Trophoblast cell (in vitro differentiated cells and primary cell): ENCODE measurements around the gene LLGL2.

Experiments used
- DNase-seq, 2 donors: peaks; one replicate each; pipeline ENCODE4 v3.0.0-alpha.2; 2016
- H2AFZ ChIP-seq: 2 replicates; pipeline ENCODE4 v1.6.1; 2013; ENCODE audit warnings: low read length, moderate library complexity, mild to moderate bottlenecking; ENCODE audit not compliant: insufficient read depth, poor library complexity
- H2AK5ac ChIP-seq: 2 replicates; pipeline ENCODE4 v1.6.1; 2013; ENCODE audit warnings: mild to moderate bottlenecking, low read length
- H2BK120ac ChIP-seq: 2 replicates; pipeline ENCODE4 v1.6.1; 2013; ENCODE audit warnings: low read length, mild to moderate bottlenecking, moderate library complexity; ENCODE audit not compliant: insufficient read depth, poor library complexity
- H2BK12ac ChIP-seq: 2 replicates; pipeline ENCODE4 v1.6.1; 2013; ENCODE audit warnings: mild to moderate bottlenecking, low read length, moderate library complexity
- H2BK5ac ChIP-seq: 2 replicates; pipeline ENCODE4 v1.6.1; 2013; ENCODE audit warnings: low read length, low read depth, moderate library complexity, mild to moderate bottlenecking; ENCODE audit not compliant: poor library complexity
- H3K14ac ChIP-seq: 2 replicates; pipeline ENCODE4 v1.6.1; 2013; ENCODE audit warnings: mild to moderate bottlenecking, low read length
- H3K18ac ChIP-seq: 2 replicates; pipeline ENCODE4 v1.6.1; 2013; ENCODE audit warnings: mild to moderate bottlenecking, low read length
- H3K23ac ChIP-seq: 2 replicates; pipeline ENCODE4 v1.6.1; 2013; ENCODE audit warnings: low read length
- H3K27ac ChIP-seq: 2 replicates; pipeline ENCODE4 v1.5.1; 2013; ENCODE audit warnings: low read depth, mild to moderate bottlenecking, inconsistent platforms, low read length, moderate library complexity
- H3K27me3 ChIP-seq: 2 replicates; pipeline ENCODE4 v1.6.1; 2013; ENCODE audit warnings: inconsistent platforms, mild to moderate bottlenecking, low read length, moderate library complexity; ENCODE audit not compliant: insufficient read depth
- H3K36me3 ChIP-seq, 2 experiments: 1 replicate in 1 of 2; 2 replicates in 1 of 2; pipeline ENCODE4 v1.6.1; 2013; ENCODE audit warnings: low read length in 2 of 2, mild to moderate bottlenecking in 2 of 2, moderate library complexity in 1 of 2; ENCODE audit not compliant: insufficient read depth in 2 of 2, control insufficient read depth in 1 of 2
- H3K4ac ChIP-seq: 2 replicates; pipeline ENCODE4 v1.6.1; 2013; ENCODE audit warnings: low read depth, mild to moderate bottlenecking, low read length, moderate library complexity
- H3K4me1 ChIP-seq, 2 experiments: 1 replicate in 1 of 2; 2 replicates in 1 of 2; pipeline ENCODE4 v1.6.1; 2013; ENCODE audit warnings: low read length in 2 of 2, mild to moderate bottlenecking in 2 of 2, moderate library complexity in 1 of 2; ENCODE audit not compliant: insufficient read depth in 2 of 2, control insufficient read depth in 1 of 2
- H3K4me2 ChIP-seq: 2 replicates; pipeline ENCODE4 v1.6.1; 2013; ENCODE audit warnings: inconsistent platforms, mild to moderate bottlenecking, low read length, moderate library complexity
- H3K4me3 ChIP-seq: 2 replicates; pipeline ENCODE4 v1.5.1; 2013; ENCODE audit warnings: mild to moderate bottlenecking, low read depth, low read length, inconsistent platforms
- H3K79me1 ChIP-seq: one replicate; pipeline ENCODE4 v1.6.1; 2013; ENCODE audit warnings: low read length
- H3K79me2 ChIP-seq: 2 replicates; pipeline ENCODE4 v1.6.1; 2013; ENCODE audit warnings: low read length, mild to moderate bottlenecking; ENCODE audit not compliant: control insufficient read depth, insufficient read depth, poor library complexity
- H3K9ac ChIP-seq: 2 replicates; pipeline ENCODE4 v1.6.1; 2013; ENCODE audit warnings: mild to moderate bottlenecking, low read length
- H3K9me3 ChIP-seq: 2 replicates; pipeline ENCODE4 v1.6.1; 2013; ENCODE audit warnings: low read depth, mild to moderate bottlenecking, control low read depth, inconsistent platforms, low read length; ENCODE audit not compliant: insufficient read depth
- H4K12ac ChIP-seq: 2 replicates; pipeline ENCODE4 v1.6.1; 2013; ENCODE audit warnings: low read depth, mild to moderate bottlenecking, low read length, moderate library complexity
- H4K8ac ChIP-seq: 2 replicates; pipeline ENCODE4 v1.6.1; 2013; ENCODE audit warnings: low read depth, mild to moderate bottlenecking, low read length, moderate library complexity
- H4K91ac ChIP-seq: one replicate; pipeline ENCODE4 v1.6.1; 2013; ENCODE audit warnings: low read depth, mild to moderate bottlenecking, low read length, moderate library complexity
- WGBS: extraction: QIAGEN DNeasy Blood & Tissue Kit; methylation state at CpG from one replicate; pipeline ENCODE4 v1.1.7; 2013; ENCODE audit warnings: missing lambda C conversion rate; ENCODE audit not compliant: insufficient read length, insufficient coverage; ENCODE audit errors: extremely low coverage; 5-methylcytosine and 5-hydroxymethylcytosine counted together

Gene LLGL2

GRCh38 chr17:75490953-75491649 lies 34.4 kb upstream of the LLGL2 start:
- no peak overlapping the region for H4K91ac ChIP-seq
- no peak overlapping the region for H3K4me3 ChIP-seq
- DNase-seq = no peak
- H3K27ac ChIP-seq = no peak overlapping the region
- no peak overlapping the region for H2AK5ac ChIP-seq
- H4K8ac ChIP-seq = no peak overlapping the region
- H2BK12ac ChIP-seq = no peak overlapping the region
- no peaks in the 10 kb centered on the region for H3K9me3 ChIP-seq
- no peak overlapping the region for H2AFZ ChIP-seq
- H3K36me3 ChIP-seq = peaks cover 53 to 69% of the 10 kb centered on the region in 2 experiments
- H3K79me2 ChIP-seq = no peaks in the 10 kb centered on the region
- no peaks in the 10 kb centered on the region for H3K4me1 ChIP-seq
- no peak overlapping the region for H3K14ac ChIP-seq
- H3K4me2 ChIP-seq = no peak overlapping the region
- H3K23ac ChIP-seq = no peak overlapping the region
- no peak overlapping the region for H3K9ac ChIP-seq
- no CpG with 5 or more reads among the region's 19 CpGs for WGBS
- no peaks in the 10 kb centered on the region for H3K79me1 ChIP-seq
- no peak overlapping the region for H3K18ac ChIP-seq
- no peaks in the 10 kb centered on the region for H3K27me3 ChIP-seq
- H2BK120ac ChIP-seq = no peak overlapping the region
- no peak overlapping the region for H4K12ac ChIP-seq
- no peak overlapping the region for H2BK5ac ChIP-seq
- no peak overlapping the region for H3K4ac ChIP-seq

- Histone ChIP-seq H3K4me3 (no peak overlapping the region), H2BK5ac (no peak overlapping the region), H4K12ac (no peak overlapping the region), H2BK12ac (no peak overlapping the region), H4K91ac (no peak overlapping the region), H3K4me2 (no peak overlapping the region), H2AFZ (no peak overlapping the region), H3K27ac (no peak overlapping the region), H3K9ac (no peak overlapping the region), H3K18ac (no peak overlapping the region), H2AK5ac (no peak overlapping the region), H3K9me3 (no peaks in the 10 kb centered on the region), H4K8ac (no peak overlapping the region), H3K4me1 (no peaks in the 10 kb centered on the region), H3K14ac (no peak overlapping the region), H3K79me1 (no peaks in the 10 kb centered on the region), H3K79me2 (no peaks in the 10 kb centered on the region), H3K27me3 (no peaks in the 10 kb centered on the region), H3K36me3 (peaks cover 55 to 71% of the 10 kb centered on the region in 2 experiments), H3K4ac (no peak overlapping the region), H2BK120ac (no peak overlapping the region), H3K23ac (no peak overlapping the region)
- no CpG with 5 or more reads among the region's 15 CpGs for WGBS
- DNase-seq = no peak
Observed at GRCh38 chr17:75491680-75492079, 33.8 kb upstream of the LLGL2 start.

- Histone ChIP-seq H4K12ac (no peak overlapping the region), H2BK5ac (no peak overlapping the region), H3K79me1 (no peaks in the 10 kb centered on the region), H3K4ac (no peak overlapping the region), H3K4me1 (no peaks in the 10 kb centered on the region), H4K91ac (no peak overlapping the region), H3K27ac (no peak overlapping the region), H2BK120ac (no peak overlapping the region), H3K4me3 (no peak overlapping the region), H3K27me3 (no peaks in the 10 kb centered on the region), H3K36me3 (peaks cover 63 to 78% of the 10 kb centered on the region in 2 experiments), H3K23ac (no peak overlapping the region), H3K9me3 (no peaks in the 10 kb centered on the region), H2BK12ac (no peak overlapping the region), H3K14ac (no peak overlapping the region), H3K79me2 (no peaks in the 10 kb centered on the region), H3K4me2 (no peak overlapping the region), H3K9ac (no peak overlapping the region), H3K18ac (no peak overlapping the region), H4K8ac (no peak overlapping the region), H2AFZ (no peak overlapping the region), H2AK5ac (no peak overlapping the region)
- WGBS = no CpG with 5 or more reads among the region's 23 CpGs
- DNase-seq = no peak
Observed at GRCh38 chr17:75492555-75493168, 32.8 kb upstream of the LLGL2 start.

GRCh38 chr17:75493476-75494129 lies 31.9 kb upstream of the LLGL2 start:
- Histone ChIP-seq H3K36me3 (peaks cover 72 to 86% of the 10 kb centered on the region in 2 experiments), H2AK5ac (no peak overlapping the region)
- no CpG with 5 or more reads among the region's 23 CpGs for WGBS

More at GRCh38 chr17:75493476-75494129, 31.9 kb upstream of the LLGL2 start:
- H3K18ac ChIP-seq = no peak overlapping the region
- no peak overlapping the region for H3K4ac ChIP-seq
- H3K9ac ChIP-seq = no peak overlapping the region
- H3K4me2 ChIP-seq = no peak overlapping the region
- no peak overlapping the region for H3K4me3 ChIP-seq
- no peak overlapping the region for H2BK12ac ChIP-seq
- no peak for DNase-seq
- no peak overlapping the region for H2BK5ac ChIP-seq
- H3K4me1 ChIP-seq = no peaks in the 10 kb centered on the region
- H3K14ac ChIP-seq = no peak overlapping the region
- H3K23ac ChIP-seq = no peak overlapping the region
- H3K27ac ChIP-seq = no peak overlapping the region
- H4K91ac ChIP-seq = no peak overlapping the region
- H2AFZ ChIP-seq = no peak overlapping the region
- H4K12ac ChIP-seq = no peak overlapping the region
- H3K27me3 ChIP-seq = no peaks in the 10 kb centered on the region
- H3K79me2 ChIP-seq = no peaks in the 10 kb centered on the region
- H3K9me3 ChIP-seq = no peaks in the 10 kb centered on the region
- H2BK120ac ChIP-seq = no peak overlapping the region
- no peak overlapping the region for H4K8ac ChIP-seq
- no peaks in the 10 kb centered on the region for H3K79me1 ChIP-seq
